Liver (tissue), 9 donors: ENCODE measurements around the gene CDC42. TPM values are rescaled to one million over a fixed set of nuclear protein-coding genes. Genes with fewer than 3 reads are reported as not detected.

Experiments used
- DNase-seq: peaks from one replicate; pipeline ENCODE4 v3.0.0-alpha.2; 2017; ENCODE audit warnings: low spot score
- H3K27ac ChIP-seq, 2 donors: one replicate each; pipeline ENCODE4 v1.7.0; 2013; ENCODE audit warnings: inconsistent platforms in 2 of 2, low read length in 2 of 2, control low read depth in 1 of 2, low read depth in 1 of 2, mild to moderate bottlenecking in 1 of 2
- H3K27me3 ChIP-seq, 4 donors: one replicate each; pipeline versions ENCODE4 v1.6.1 to v1.7.0; 2013; ENCODE audit warnings: low read length in 3 of 4, inconsistent platforms in 1 of 4, mild to moderate bottlenecking in 1 of 4, moderate library complexity in 1 of 4; ENCODE audit not compliant: control insufficient read depth in 4 of 4, insufficient read depth in 4 of 4
- H3K36me3 ChIP-seq, 4 donors: one replicate each; pipeline versions ENCODE4 v1.6.1 to v1.7.0; 2013; ENCODE audit warnings: low read length in 3 of 4, mild to moderate bottlenecking in 3 of 4, low read depth in 1 of 4, moderate library complexity in 1 of 4; ENCODE audit not compliant: control insufficient read depth in 4 of 4, insufficient read depth in 3 of 4
- H3K4me1 ChIP-seq, 4 donors: one replicate each; pipeline versions ENCODE4 v1.6.1 to v1.7.0; 2013; ENCODE audit warnings: low read length in 3 of 4, mild to moderate bottlenecking in 3 of 4, moderate library complexity in 1 of 4; ENCODE audit not compliant: control insufficient read depth in 4 of 4, insufficient read depth in 4 of 4
- H3K4me3 ChIP-seq, 3 donors: one replicate each; pipeline versions ENCODE4 v1.6.1 to v1.7.0; 2013; ENCODE audit warnings: low read length in 3 of 3, control low read depth in 1 of 3, low read depth in 1 of 3, mild to moderate bottlenecking in 1 of 3
- H3K9ac ChIP-seq, 2 donors: one replicate each; pipeline ENCODE4 v1.7.0; 2013; ENCODE audit warnings: low read length in 2 of 2, mild to moderate bottlenecking in 2 of 2, moderate library complexity in 2 of 2, control low read depth in 1 of 2, low read depth in 1 of 2
- H3K9me3 ChIP-seq, 4 donors: one replicate each; pipeline versions ENCODE4 v1.6.1 to v1.7.0; 2013; ENCODE audit warnings: low read length in 3 of 4; ENCODE audit not compliant: control insufficient read depth in 4 of 4
- ATF3 ChIP-seq: IDR thresholded peaks from 2 replicates; pipeline ENCODE4 v1.6.1; 2016; ENCODE audit warnings: antibody characterized with exemption
- CTCF ChIP-seq: fragments of 150-350 bp; IDR thresholded peaks from 2 replicates; pipeline ENCODE4 v1.5.1; 2017; ENCODE audit warnings: improper control_type of control experiment, low read depth, low read length; ENCODE audit not compliant: missing input control
- EGR1 ChIP-seq, 2 donors: IDR thresholded peaks; 2 replicates each; pipeline ENCODE4 v1.6.1; 2016 to 2018; ENCODE audit warnings: antibody characterized with exemption in 2 of 2, low read depth in 2 of 2
- FOXA1 ChIP-seq: IDR thresholded peaks from 2 replicates; pipeline ENCODE4 v1.6.1; 2016; ENCODE audit warnings: antibody characterized with exemption
- FOXA2 ChIP-seq: IDR thresholded peaks from 2 replicates; pipeline ENCODE4 v1.6.1; 2016; ENCODE audit warnings: antibody characterized with exemption
- GABPA ChIP-seq, 2 donors: IDR thresholded peaks in 1 of 2; conservative IDR thresholded peaks in 1 of 2; 2 replicates each; pipeline ENCODE4 v1.6.1; 2016; ENCODE audit warnings: antibody characterized with exemption in 2 of 2, mild to moderate bottlenecking in 1 of 2, moderate library complexity in 1 of 2
- HNF4A ChIP-seq, 2 donors: conservative IDR thresholded peaks; 2 replicates each; pipeline ENCODE4 v1.6.1; 2016; ENCODE audit warnings: antibody characterized with exemption in 2 of 2, mild to moderate bottlenecking in 2 of 2
- HNF4G ChIP-seq: IDR thresholded peaks from 2 replicates; pipeline ENCODE4 v1.6.1; 2016; ENCODE audit warnings: antibody characterized with exemption
- JUND ChIP-seq, 2 donors: IDR thresholded peaks; 2 replicates each; pipeline ENCODE4 v1.6.1; 2016; ENCODE audit warnings: antibody characterized with exemption in 2 of 2
- MAX ChIP-seq: IDR thresholded peaks from 2 replicates; pipeline ENCODE4 v1.6.1; 2016; ENCODE audit warnings: antibody characterized with exemption
- NR2F2 ChIP-seq: IDR thresholded peaks from 2 replicates; pipeline ENCODE4 v1.6.1; 2016; ENCODE audit warnings: antibody characterized with exemption
- RAD21 ChIP-seq, 2 donors: IDR thresholded peaks; 2 replicates each; pipeline ENCODE4 v1.6.1; 2016; ENCODE audit warnings: antibody characterized with exemption in 2 of 2, mild to moderate bottlenecking in 2 of 2
- REST ChIP-seq: IDR thresholded peaks from 2 replicates; pipeline ENCODE4 v1.6.1; 2016; ENCODE audit warnings: antibody characterized with exemption, mild to moderate bottlenecking
- RXRA ChIP-seq, 2 donors: IDR thresholded peaks; 2 replicates each; pipeline ENCODE4 v1.6.1; 2017 to 2018; ENCODE audit warnings: antibody characterized with exemption in 2 of 2, mild to moderate bottlenecking in 1 of 2
- SP1 ChIP-seq: IDR thresholded peaks from 2 replicates; pipeline ENCODE4 v1.6.1; 2018; ENCODE audit warnings: antibody characterized with exemption, mild to moderate bottlenecking
- TAF1 ChIP-seq: conservative IDR thresholded peaks from 2 replicates; pipeline ENCODE4 v1.6.1; 2016; ENCODE audit warnings: antibody characterized with exemption, mild to moderate bottlenecking
- YY1 ChIP-seq: IDR thresholded peaks from 2 replicates; pipeline ENCODE4 v1.6.1; 2016; ENCODE audit warnings: antibody characterized with exemption, mild to moderate bottlenecking
- ZBTB33 ChIP-seq: IDR thresholded peaks from 2 replicates; pipeline ENCODE4 v1.6.1; 2016; ENCODE audit warnings: antibody characterized with exemption
- WGBS: extraction: QIAGEN DNeasy Blood & Tissue Kit; methylation state at CpG from one replicate; pipeline ENCODE4 v1.1.7; 2013; 5-methylcytosine and 5-hydroxymethylcytosine counted together
- polyA plus RNA-seq, 2 donors: library from polyadenylated mRNA; stranded (reverse) in 1 of 2; unstranded in 1 of 2; fragments of 200-250 nt in 1 of 2; fragments of >200 nt in 1 of 2; fragmentation: Nextera tagmentation in 1 of 2; extraction: Ambion mirVana in 1 of 2; gene quantifications; one replicate each; pipeline versions ENCODE4 v1.2.1 to v1.2.3, GENCODE V29; 2013 to 2015
- total RNA-seq, 2 donors: library from RNA; depleted of rRNA; stranded (reverse); fragments of >200 nt; gene quantifications; one replicate each; pipeline ENCODE4 v1.2.3, GENCODE V29; 2014
- donor health status: healthy.
- donor health status: healthy.
- donor health status: healthy.
- donor health status: healthy.
- donor health status: healthy.

Gene CDC42
- total and polyA plus RNA-seq, 4 donors = 40.3 to 140 (median 69.0) TPM

GRCh38 chr1:22121421-22121911 is 69.0 kb downstream of the CDC42 start:
- Histone ChIP-seq H3K4me3 (no peak overlapping the region), H3K9ac (no peak overlapping the region), H3K36me3 (no peaks in the 10 kb centered on the region), H3K27ac (no peak overlapping the region), H3K4me1 (no peaks in the 10 kb centered on the region), H3K27me3 (no peaks in the 10 kb centered on the region), H3K9me3 (no peaks in the 10 kb centered on the region)
- 87% methylated on average over 15 of the region's 15 CpGs for WGBS
- TF ChIP-seq FOXA2 (no peak), YY1 (no peak), HNF4G (no peak), RAD21 (IDR thresholded peaks at IDR 0.05) (no peak), EGR1 (IDR thresholded peaks at IDR 0.05; ENCODE audit: low read depth in 2 of 2) (no peak), ATF3 (no peak), RXRA (IDR thresholded peaks at IDR 0.05) (no peak), HNF4A (conservative IDR thresholded peaks at IDR 0.05) (no peak), MAX (no peak), FOXA1 (no peak), SP1 (no peak), GABPA (IDR thresholded peaks at IDR 0.05 in 1 of 2, conservative IDR thresholded peaks at IDR 0.05 in 1 of 2) (no peak), CTCF (no peak), NR2F2 (no peak), TAF1 (no peak), ZBTB33 (no peak), REST (no peak), JUND (IDR thresholded peaks at IDR 0.05) (no peak)
- DNase-seq = no peak
